ENCODE results near the gene URB1. TPM values are rescaled to one million over a fixed set of nuclear protein-coding genes. Genes with fewer than 3 reads are reported as not detected.

Gene URB1
- total and polyA plus RNA-seq, 3 experiments from 2014 or later: 3.9 to 39.8 (median 38.9) TPM

GRCh38 chr21:32319012-32319411 is 73.8 kb downstream of the URB1 start:
- no peak overlapping the region for H3K27ac Mint-ChIP-seq
- Histone ChIP-seq H3K36me3 (ENCODE audit: insufficient read depth, low read length) (peaks cover 72% of the 10 kb centered on the region), H3K9me3 (ENCODE audit: low read length) (no peaks in the 10 kb centered on the region), H3K27me3 (ENCODE audit: insufficient read depth, low read length, poor library complexity, severe bottlenecking) (no peaks in the 10 kb centered on the region), H3K4me1 (ENCODE audit: insufficient read depth, low read length) (no peaks in the 10 kb centered on the region), H3K27ac (ENCODE audit: low read depth, low read length) (no peak overlapping the region), H3K4me3 (ENCODE audit: low read length) (no peak overlapping the region)
- CTCF ChIA-PET: no interaction called here
- no peaks in the 10 kb centered on the region for H3K9me3 Mint-ChIP-seq
- peaks cover 0 to 2% of the 10 kb centered on the region in 2 donors for H3K27me3 Mint-ChIP-seq
- H3K4me3 Mint-ChIP-seq: no peak overlapping the region
- POLR2A ChIA-PET: no interaction called here
- peaks cover 7 to 93% (median 25%) of the 10 kb centered on the region in 3 donors for H3K36me3 Mint-ChIP-seq
- no peak for DNase-seq
- H3K4me1 Mint-ChIP-seq: no peaks in the 10 kb centered on the region

- ChIA-PET POLR2A (no interaction called here), CTCF (no interaction called here)
- no peaks in the 10 kb centered on the region for H3K4me1 ChIP-seq (ENCODE audit: insufficient read depth, low read length)
- Mint-ChIP-seq H3K9me3 (no peaks in the 10 kb centered on the region), H3K4me1 (no peaks in the 10 kb centered on the region), H3K36me3 (peaks cover 7 to 91% (median 24%) of the 10 kb centered on the region in 3 donors), H3K4me3 (no peak overlapping the region), H3K27ac (no peak overlapping the region), H3K27me3 (no peaks in the 10 kb centered on the region)
- H3K27me3 ChIP-seq (ENCODE audit: insufficient read depth, low read length, poor library complexity, severe bottlenecking): no peaks in the 10 kb centered on the region
- H3K36me3 ChIP-seq (ENCODE audit: insufficient read depth, low read length): peaks cover 66% of the 10 kb centered on the region
- no peak overlapping the region for H3K4me3 ChIP-seq (ENCODE audit: low read length)
- no peak for DNase-seq
- H3K27ac ChIP-seq (ENCODE audit: low read depth, low read length): no peak overlapping the region
- H3K9me3 ChIP-seq (ENCODE audit: low read length): no peaks in the 10 kb centered on the region
Measured at GRCh38 chr21:32317726-32318125, 75.1 kb downstream of the URB1 start.

GRCh38 chr21:32316361-32317215 is 76.2 kb downstream of the URB1 start:
- no peaks in the 10 kb centered on the region for H3K27me3 Mint-ChIP-seq
- H3K4me3 Mint-ChIP-seq: no peak overlapping the region
- Histone ChIP-seq H3K27ac (ENCODE audit: low read depth, low read length) (no peak overlapping the region), H3K4me1 (ENCODE audit: insufficient read depth, low read length) (no peaks in the 10 kb centered on the region), H3K9me3 (ENCODE audit: low read length) (no peaks in the 10 kb centered on the region), H3K27me3 (ENCODE audit: insufficient read depth, low read length, poor library complexity, severe bottlenecking) (no peaks in the 10 kb centered on the region), H3K36me3 (ENCODE audit: insufficient read depth, low read length) (peaks cover 61% of the 10 kb centered on the region), H3K4me3 (ENCODE audit: low read length) (no peak overlapping the region)
- no peak for DNase-seq
- peak overlapping the region in 1 of 8 donors; percentile 58 for H3K27ac Mint-ChIP-seq
- H3K4me1 Mint-ChIP-seq: no peaks in the 10 kb centered on the region
- no peaks in the 10 kb centered on the region for H3K9me3 Mint-ChIP-seq
- H3K36me3 Mint-ChIP-seq: peaks cover 7 to 90% (median 24%) of the 10 kb centered on the region in 3 donors
- POLR2A ChIA-PET: no interaction called here
- CTCF ChIA-PET: interaction anchor here (1.3 kb wide), 1 partner anchor 29 kb away, joined by 3 read pairs; no protein-coding TSS in a partner anchor

- Mint-ChIP-seq H3K36me3 (peaks cover 7 to 89% (median 21%) of the 10 kb centered on the region in 3 donors), H3K27me3 (no peaks in the 10 kb centered on the region), H3K9me3 (no peaks in the 10 kb centered on the region), H3K4me1 (no peaks in the 10 kb centered on the region), H3K27ac (peak overlapping the region in 1 of 8 donors; percentile 58), H3K4me3 (no peak overlapping the region)
- no peak for DNase-seq
- POLR2A ChIA-PET: no interaction called here
- H3K36me3 ChIP-seq (ENCODE audit: insufficient read depth, low read length): peaks cover 55% of the 10 kb centered on the region
- H3K4me1 ChIP-seq (ENCODE audit: insufficient read depth, low read length): no peaks in the 10 kb centered on the region
- CTCF ChIA-PET: interaction anchor here (1.3 kb wide), 1 partner anchor 28 kb away, joined by 3 read pairs; no protein-coding TSS in a partner anchor
- H3K27me3 ChIP-seq (ENCODE audit: insufficient read depth, low read length, poor library complexity, severe bottlenecking): no peaks in the 10 kb centered on the region
- no peaks in the 10 kb centered on the region for H3K9me3 ChIP-seq (ENCODE audit: low read length)
- no peak overlapping the region for H3K4me3 ChIP-seq (ENCODE audit: low read length)
- no peak overlapping the region for H3K27ac ChIP-seq (ENCODE audit: low read depth, low read length)
Measured at GRCh38 chr21:32315511-32316281, 77.1 kb downstream of the URB1 start.

GRCh38 chr21:32314806-32315205 is 78.0 kb downstream of the URB1 start:
- Histone ChIP-seq H3K4me3 (ENCODE audit: low read length) (no peak overlapping the region), H3K27me3 (ENCODE audit: insufficient read depth, low read length, poor library complexity, severe bottlenecking) (no peaks in the 10 kb centered on the region), H3K4me1 (ENCODE audit: insufficient read depth, low read length) (no peaks in the 10 kb centered on the region), H3K27ac (ENCODE audit: low read depth, low read length) (no peak overlapping the region), H3K36me3 (ENCODE audit: insufficient read depth, low read length) (peaks cover 48% of the 10 kb centered on the region), H3K9me3 (ENCODE audit: low read length) (no peaks in the 10 kb centered on the region)
- DNase-seq: no peak
- Mint-ChIP-seq H3K4me3 (no peak overlapping the region), H3K27me3 (no peaks in the 10 kb centered on the region), H3K9me3 (no peaks in the 10 kb centered on the region), H3K36me3 (peaks cover 7 to 80% (median 19%) of the 10 kb centered on the region in 3 donors), H3K4me1 (no peaks in the 10 kb centered on the region), H3K27ac (no peak overlapping the region)
- POLR2A ChIA-PET: no interaction called here
- CTCF ChIA-PET: no interaction called here

- DNase-seq: no peak
- H3K27ac ChIP-seq (ENCODE audit: low read depth, low read length): no peak overlapping the region
- H3K36me3 Mint-ChIP-seq: peaks cover 0 to 69% (median 14%) of the 10 kb centered on the region in 3 donors
- no peaks in the 10 kb centered on the region for H3K9me3 Mint-ChIP-seq
- peak overlapping the region in 1 of 8 donors; percentile 49 for H3K27ac Mint-ChIP-seq
- H3K4me3 Mint-ChIP-seq: no peak overlapping the region
- no peak overlapping the region for H3K4me3 ChIP-seq (ENCODE audit: low read length)
- no peaks in the 10 kb centered on the region for H3K9me3 ChIP-seq (ENCODE audit: low read length)
- ChIA-PET CTCF (no interaction called here), POLR2A (no interaction called here)
- peaks cover 35% of the 10 kb centered on the region for H3K36me3 ChIP-seq (ENCODE audit: insufficient read depth, low read length)
- H3K27me3 Mint-ChIP-seq: no peaks in the 10 kb centered on the region
- no peaks in the 10 kb centered on the region for H3K4me1 ChIP-seq (ENCODE audit: insufficient read depth, low read length)
- no peaks in the 10 kb centered on the region for H3K4me1 Mint-ChIP-seq
- no peaks in the 10 kb centered on the region for H3K27me3 ChIP-seq (ENCODE audit: insufficient read depth, low read length, poor library complexity, severe bottlenecking)
Measured at GRCh38 chr21:32312976-32313375, 79.8 kb downstream of the URB1 start.

- Histone ChIP-seq H3K4me3 (ENCODE audit: low read length) (no peak overlapping the region), H3K4me1 (ENCODE audit: insufficient read depth, low read length) (no peaks in the 10 kb centered on the region), H3K27me3 (ENCODE audit: insufficient read depth, low read length, poor library complexity, severe bottlenecking) (no peaks in the 10 kb centered on the region), H3K9me3 (ENCODE audit: low read length) (no peaks in the 10 kb centered on the region), H3K27ac (ENCODE audit: low read depth, low read length) (no peak overlapping the region), H3K36me3 (ENCODE audit: insufficient read depth, low read length) (peaks cover 30% of the 10 kb centered on the region)
- Mint-ChIP-seq H3K36me3 (peaks cover 0 to 65% (median 13%) of the 10 kb centered on the region in 3 donors), H3K27me3 (no peaks in the 10 kb centered on the region), H3K9me3 (no peaks in the 10 kb centered on the region), H3K27ac (no peak overlapping the region), H3K4me3 (no peak overlapping the region), H3K4me1 (no peaks in the 10 kb centered on the region)
- ChIA-PET CTCF (no interaction called here), POLR2A (no interaction called here)
- DNase-seq: no peak
Measured at GRCh38 chr21:32312326-32312725, 80.5 kb downstream of the URB1 start.

GRCh38 chr21:32311621-32312020 is 81.2 kb downstream of the URB1 start:
- DNase-seq: no peak
- no peaks in the 10 kb centered on the region for H3K4me1 ChIP-seq (ENCODE audit: insufficient read depth, low read length)
- H3K4me3 ChIP-seq (ENCODE audit: low read length): no peak overlapping the region
- ChIA-PET CTCF (no interaction called here), POLR2A (no interaction called here)
- no peak overlapping the region for H3K27ac ChIP-seq (ENCODE audit: low read depth, low read length)
- H3K27ac Mint-ChIP-seq: peak overlapping the region in 2 of 8 donors; percentile 46 to 67
- H3K36me3 ChIP-seq (ENCODE audit: insufficient read depth, low read length): peaks cover 23% of the 10 kb centered on the region
- H3K4me3 Mint-ChIP-seq: no peak overlapping the region
- no peaks in the 10 kb centered on the region for H3K9me3 Mint-ChIP-seq
- no peaks in the 10 kb centered on the region for H3K4me1 Mint-ChIP-seq
- peaks cover 0 to 62% (median 13%) of the 10 kb centered on the region in 3 donors for H3K36me3 Mint-ChIP-seq
- no peaks in the 10 kb centered on the region for H3K27me3 ChIP-seq (ENCODE audit: insufficient read depth, low read length, poor library complexity, severe bottlenecking)
- no peaks in the 10 kb centered on the region for H3K9me3 ChIP-seq (ENCODE audit: low read length)
- H3K27me3 Mint-ChIP-seq: no peaks in the 10 kb centered on the region
